UCSD-AML1 (cell line): ENCODE measurements around the gene CLCN2.
"Not testable (repeated sequence)": the region's sequence is repeated elsewhere in the genome, so short reads cannot be mapped to it uniquely, and the experiment has no call there.

ENCODE experiments used
- DNase-seq: peaks from one replicate; lab custom pipeline; 2025; ENCODE audit not compliant: unreplicated experiment; lab: John Stamatoyannopoulos, UW

CLCN2 gene

DNA sequence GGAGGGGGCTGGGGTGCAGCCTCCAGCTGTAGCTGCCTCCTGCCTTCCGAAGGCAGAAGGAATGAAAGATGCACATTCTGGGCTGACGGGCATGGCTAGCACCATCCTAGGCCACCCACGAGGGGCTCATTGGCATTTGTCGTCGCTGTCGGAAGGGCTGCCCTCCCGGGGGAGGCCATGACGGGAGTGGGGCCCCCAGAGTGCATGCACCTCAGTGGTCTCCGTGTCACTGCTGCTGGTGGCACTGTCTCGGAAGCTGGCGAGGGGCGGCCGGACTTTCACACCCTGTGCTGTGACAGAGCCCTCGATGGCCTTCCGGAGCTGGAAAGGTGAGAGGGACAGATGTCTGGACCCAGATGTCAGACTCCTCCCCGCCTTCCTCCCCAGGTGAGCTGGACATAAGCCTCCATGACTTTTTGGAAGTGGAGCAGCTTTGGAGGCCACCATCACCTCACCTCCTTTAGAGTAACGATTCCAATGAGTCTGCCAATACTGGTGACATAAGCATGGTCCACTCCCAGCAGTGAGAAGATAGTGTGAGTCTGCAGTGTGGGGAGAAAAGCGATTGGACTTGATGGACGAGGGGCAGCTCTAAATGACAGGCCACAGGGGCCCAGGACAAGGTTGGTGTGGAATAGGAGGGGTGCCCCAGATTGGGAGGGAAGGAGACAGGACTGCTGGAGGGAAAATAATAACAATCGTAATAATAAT is 14.8 kb downstream of the CLCN2 start:
- no peak for DNase-seq

DNA sequence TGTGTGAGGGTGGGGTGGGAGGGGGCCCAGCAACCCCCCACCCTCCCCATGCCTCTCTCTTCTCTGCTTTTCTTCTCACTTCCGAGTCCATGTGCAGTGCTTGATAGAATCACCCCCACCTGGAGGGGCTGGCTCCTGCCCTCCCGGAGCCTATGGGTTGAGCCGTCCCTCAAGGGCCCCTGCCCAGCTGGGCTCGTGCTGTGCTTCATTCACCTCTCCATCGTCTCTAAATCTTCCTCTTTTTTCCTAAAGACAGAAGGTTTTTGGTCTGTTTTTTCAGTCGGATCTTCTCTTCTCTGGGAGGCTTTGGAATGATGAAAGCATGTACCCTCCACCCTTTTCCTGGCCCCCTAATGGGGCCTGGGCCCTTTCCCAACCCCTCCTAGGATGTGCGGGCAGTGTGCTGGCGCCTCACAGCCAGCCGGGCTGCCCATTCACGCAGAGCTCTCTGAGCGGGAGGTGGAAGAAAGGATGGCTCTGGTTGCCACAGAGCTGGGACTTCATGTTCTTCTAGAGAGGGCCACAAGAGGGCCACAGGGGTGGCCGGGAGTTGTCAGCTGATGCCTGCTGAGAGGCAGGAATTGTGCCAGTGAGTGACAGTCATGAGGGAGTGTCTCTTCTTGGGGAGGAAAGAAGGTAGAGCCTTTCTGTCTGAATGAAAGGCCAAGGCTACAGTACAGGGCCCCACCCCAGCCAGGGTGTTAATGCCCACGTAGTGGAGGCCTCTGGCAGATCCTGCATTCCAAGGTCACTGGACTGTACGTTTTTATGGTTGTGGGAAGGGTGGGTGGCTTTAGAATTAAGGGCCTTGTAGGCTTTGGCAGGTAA is 15.9 kb downstream of the CLCN2 start:
- DNase-seq, result peak; percentile 50

DNA sequence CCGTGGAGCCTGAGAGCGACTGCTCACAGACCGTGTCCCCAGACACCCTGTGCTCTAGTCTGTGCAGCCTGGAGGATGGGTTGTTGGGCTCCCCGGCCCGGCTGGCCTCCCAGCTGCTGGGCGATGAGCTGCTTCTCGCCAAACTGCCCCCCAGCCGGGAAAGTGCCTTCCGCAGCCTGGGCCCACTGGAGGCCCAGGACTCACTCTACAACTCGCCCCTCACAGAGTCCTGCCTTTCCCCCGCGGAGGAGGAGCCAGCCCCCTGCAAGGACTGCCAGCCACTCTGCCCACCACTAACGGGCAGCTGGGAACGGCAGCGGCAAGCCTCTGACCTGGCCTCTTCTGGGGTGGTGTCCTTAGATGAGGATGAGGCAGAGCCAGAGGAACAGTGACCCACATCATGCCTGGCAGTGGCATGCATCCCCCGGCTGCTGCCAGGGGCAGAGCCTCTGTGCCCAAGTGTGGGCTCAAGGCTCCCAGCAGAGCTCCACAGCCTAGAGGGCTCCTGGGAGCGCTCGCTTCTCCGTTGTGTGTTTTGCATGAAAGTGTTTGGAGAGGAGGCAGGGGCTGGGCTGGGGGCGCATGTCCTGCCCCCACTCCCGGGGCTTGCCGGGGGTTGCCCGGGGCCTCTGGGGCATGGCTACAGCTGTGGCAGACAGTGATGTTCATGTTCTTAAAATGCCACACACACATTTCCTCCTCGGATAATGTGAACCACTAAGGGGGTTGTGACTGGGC is 16.7 kb downstream of the CLCN2 start:
- DNase-seq, result no peak

DNA sequence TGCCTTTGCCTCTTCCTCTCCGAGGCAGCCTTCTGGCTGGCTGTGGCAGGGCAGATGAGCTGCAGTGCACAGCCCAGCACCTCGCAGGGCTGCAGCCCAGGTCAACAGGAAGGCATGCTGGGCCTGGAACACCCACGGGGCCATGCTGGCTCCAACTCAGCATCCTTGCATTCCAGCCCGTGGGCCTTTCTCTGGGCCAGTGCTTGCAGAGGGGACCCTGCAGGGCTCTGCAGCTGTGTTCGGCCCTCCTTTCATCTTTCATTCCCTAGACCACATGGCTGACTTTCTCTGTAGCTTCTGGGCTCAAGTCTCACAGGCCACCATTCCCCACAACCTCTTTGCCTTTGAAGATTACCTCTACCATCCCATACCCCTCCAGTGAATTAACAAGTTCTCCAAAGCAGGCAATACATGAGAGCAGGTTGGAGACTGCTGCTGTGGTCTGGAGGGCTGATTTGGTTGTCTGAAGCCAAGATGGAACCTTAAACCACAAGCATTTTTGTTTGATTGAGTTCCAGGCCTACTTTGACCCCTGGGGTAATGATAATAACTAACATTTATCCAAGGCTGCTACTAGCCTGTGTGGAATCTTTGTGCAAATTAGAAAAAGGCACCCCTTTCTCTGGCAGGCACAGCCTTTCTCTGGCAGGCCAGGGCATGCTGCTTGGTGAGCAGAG is 18.1 kb downstream of the CLCN2 start:
- DNase-seq, result no peak

DNA sequence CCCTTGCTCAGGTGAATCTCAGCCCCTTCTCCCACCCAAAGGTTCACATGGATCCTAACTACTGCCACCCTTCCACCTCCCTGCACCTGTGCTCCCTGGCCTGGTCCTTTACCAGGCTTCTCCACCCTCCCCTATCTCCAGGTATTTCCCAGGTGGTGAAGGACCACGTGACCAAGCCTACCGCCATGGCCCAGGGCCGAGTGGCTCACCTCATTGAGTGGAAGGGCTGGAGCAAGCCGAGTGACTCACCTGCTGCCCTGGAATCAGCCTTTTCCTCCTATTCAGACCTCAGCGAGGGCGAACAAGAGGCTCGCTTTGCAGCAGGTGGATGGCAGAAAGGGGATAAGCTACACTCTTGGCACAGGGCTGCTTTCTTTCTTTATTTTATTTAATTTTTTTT is 19.5 kb downstream of the CLCN2 start:
- no peak for DNase-seq

DNA sequence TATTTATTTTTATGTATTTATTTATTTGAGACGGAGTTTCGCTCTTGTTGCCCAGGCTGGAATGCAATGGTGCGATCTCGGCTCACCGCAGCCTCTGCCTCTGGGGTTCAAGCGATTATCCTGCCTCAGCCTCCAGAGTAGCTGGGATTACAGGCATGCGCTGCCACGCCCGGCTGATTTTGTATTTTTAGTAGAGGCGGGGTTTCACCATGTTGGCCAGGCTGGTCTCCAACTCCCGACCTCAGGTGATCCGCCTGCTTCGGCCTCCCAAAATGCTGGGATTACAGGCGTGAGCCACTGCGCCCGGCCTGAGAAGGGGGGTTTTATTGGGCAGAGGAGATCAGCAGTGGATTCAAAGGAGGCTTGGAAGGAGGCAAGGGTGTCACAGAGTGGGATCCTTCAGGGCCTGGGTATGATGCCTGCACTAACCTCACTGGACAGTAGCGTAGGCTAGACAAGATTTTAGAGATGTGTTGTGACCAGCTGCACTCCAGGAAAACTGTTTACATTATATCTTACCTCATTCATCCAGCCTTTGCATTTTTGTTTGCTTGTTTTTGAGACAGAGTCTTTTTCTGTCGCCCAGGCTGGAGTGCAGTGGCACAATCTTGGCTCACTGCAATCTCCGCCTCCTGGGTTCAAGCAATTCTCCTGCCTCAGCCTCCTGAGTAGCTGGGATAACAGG is 21.8 kb downstream of the CLCN2 start:
- DNase-seq, result not testable (repeated sequence)

DNA sequence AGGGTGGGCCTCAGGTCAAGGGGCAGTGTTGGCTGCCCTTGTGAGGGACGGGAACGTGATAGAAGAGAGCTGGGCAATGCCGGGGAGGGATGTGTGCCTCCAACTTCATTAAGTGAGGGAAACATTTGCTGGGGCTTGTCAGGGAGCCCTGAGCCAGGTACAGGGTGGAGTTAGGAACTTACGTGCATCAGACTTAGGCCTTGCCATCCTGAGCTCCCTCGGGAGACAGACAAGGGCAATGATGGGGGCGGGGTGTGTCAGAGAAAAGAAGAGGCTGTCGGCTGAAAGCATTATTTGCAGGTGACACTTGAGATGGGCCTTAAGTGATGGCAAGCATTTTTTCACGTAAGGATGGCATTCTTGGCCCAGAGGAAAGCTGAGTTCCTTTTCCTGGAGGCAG is 22.4 kb downstream of the CLCN2 start:
- DNase-seq, result no peak

DNA sequence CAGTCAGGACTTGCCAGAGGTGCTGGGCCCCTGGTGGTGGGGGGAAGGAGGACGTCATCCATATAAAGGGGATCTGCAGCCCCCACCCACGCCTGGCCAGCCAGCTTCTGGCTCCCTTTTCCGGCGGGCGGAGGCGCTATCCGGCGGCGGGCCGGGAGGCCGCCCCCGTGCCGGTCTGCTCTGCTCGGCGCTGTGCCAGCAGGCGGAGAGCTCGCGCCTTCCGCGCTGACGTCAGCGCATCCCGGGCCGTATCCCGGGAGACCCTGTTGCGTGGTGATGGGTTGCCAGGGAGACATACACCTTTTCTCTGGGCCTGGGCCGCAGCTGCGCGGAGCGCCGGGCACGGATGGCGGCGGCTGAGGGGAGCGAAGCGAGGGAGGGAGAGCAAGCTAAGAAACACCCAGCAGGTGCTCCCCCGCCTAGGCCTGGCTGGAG is 22.9 kb downstream of the CLCN2 start:
- no peak for DNase-seq

DNA sequence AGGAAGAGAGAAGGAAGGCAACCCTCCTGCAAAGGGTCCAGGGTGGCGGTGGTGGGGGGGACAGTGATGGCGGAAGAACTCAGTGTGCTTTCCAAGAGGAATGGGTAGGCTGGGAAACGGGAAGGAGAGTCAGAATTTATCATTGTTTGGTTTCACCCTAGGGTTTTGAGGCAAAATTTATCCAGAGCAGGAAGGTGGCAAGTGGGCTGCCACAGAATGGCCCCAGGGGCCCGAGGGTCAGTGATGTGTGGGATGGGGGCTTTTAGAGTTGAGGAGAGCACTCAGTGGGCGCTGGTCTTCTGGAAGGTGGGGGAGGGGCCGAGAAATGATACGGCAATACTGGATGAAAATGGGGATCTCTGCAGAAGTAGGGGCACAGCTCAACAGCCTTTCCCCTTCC is 23.4 kb downstream of the CLCN2 start:
- DNase-seq, result no peak

DNA sequence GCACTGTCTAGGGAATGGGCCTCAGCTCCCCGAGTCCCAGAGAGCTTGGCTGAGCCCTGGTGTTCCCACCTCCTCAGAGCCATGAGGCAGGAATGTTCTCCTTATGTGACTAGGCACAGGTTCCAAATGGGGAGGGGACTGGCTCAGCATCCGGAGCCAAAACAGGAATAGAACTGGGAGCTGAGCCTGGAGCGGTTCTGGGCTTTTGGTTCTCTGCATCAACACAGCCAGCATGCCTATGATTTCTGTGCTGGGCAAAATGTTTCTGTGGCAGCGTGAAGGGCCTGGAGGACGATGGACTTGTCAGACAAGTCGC is 24.0 kb downstream of the CLCN2 start, which contains the start of gene FAM131A:
Gene FAM131A (plus strand): TSS at position 202 of the 316 bp plus-strand sequence. CDS start 31 bp downstream, at position 233.
- no peak for DNase-seq

DNA sequence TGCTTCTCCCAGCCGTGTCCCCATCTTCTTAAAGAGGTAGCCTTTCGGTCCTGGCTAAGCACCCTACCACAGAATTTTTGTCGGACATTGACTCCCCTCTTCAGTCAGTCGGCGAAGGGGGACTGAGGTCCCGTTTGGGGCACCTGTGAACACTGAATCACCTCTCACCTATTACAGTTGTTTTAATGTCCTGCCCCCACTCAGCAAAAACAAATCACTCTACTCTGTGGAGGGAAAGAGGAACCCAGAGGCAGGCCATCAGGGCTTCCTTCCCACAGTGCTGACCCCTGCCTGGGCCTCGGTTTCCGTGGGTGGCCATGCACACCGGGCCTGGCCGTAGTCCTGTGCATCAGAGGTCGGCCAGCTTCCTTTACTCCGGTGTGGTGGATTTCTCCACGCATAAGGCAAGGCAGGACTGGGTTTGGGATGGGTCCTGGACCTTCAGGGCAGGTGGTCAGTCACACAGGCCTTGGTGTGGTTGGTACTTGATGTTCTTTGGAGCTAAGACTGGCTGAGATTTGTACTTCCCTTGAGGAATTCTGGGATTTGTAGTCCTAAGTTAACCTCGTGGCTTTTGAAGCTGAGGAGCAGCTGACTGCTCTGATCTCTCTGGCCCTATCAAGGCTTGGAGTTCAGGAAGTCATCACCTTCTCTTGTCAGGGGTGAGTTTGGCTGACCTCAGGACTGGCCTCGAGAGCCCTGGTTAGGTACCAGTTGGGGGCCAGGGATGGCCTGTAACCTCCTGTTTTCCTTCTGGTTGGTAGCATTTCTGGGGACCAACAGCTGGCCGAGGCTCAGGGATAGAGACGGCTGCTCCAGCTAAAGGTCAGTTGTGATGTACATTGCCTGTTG is 24.6 kb downstream of the CLCN2 start:
- no peak for DNase-seq

DNA sequence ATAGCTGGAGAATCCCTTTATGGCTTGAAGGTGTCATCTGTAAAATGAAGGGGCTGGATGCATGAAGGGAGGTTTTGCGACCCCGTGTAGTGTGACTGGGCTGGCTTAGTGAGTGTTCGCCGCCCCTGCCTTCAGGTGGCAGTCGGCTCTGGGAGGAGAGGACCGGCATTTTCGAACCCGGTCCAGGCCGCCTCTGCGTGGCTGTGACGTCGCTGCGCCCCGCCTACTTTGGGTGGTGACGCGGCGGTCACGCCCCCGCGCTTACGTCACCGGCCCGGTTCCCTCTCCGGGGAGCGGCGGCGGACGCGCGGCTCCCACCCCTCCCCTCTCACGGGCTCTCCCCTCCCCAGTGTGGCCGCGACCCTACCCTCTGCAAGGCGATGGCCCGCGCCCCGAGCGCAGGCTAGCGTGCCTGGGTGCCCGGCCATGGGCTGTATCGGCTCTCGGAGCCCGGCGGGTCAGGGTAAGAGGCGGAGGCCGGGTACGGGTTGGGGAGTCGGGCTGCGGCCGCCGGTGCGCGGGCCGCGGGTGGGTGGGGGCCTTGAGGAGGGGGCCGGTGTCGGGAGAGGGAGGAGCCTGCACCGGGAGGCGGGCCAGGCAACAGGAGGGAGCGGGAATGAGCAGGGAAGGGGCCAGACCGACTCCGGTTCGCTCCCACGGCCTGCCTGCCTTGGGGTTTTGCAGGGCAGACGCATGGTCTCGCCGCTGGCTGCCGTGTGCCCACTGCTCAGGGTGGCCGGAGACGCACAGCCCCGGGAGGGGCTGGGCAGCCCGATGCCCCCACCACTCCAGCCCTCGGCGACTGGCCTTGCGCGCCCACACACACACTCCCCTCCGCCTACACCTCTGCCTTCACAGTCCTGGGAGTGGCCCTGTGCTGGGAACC is 25.5 kb downstream of the CLCN2 start:
- DNase-seq, result no peak

DNA sequence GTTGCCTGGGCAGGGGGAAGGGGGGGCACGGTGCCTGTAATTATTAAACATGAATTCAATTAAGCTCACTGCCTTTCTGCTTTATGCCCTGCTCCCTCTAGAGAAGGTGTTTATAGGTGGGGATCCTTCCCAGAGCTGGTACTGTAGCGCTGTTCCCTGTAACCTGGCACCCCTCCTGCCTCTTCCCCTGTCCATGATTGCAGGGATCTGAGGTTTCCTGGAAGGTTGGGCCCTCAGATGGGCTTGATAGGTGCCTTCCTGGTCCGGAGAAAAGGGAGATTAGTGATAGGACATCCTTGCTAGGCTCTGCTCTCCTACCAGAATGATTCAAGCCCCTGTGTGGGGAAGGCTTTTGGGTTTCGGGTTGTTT is 26.1 kb downstream of the CLCN2 start:
- DNase-seq, result no peak

DNA sequence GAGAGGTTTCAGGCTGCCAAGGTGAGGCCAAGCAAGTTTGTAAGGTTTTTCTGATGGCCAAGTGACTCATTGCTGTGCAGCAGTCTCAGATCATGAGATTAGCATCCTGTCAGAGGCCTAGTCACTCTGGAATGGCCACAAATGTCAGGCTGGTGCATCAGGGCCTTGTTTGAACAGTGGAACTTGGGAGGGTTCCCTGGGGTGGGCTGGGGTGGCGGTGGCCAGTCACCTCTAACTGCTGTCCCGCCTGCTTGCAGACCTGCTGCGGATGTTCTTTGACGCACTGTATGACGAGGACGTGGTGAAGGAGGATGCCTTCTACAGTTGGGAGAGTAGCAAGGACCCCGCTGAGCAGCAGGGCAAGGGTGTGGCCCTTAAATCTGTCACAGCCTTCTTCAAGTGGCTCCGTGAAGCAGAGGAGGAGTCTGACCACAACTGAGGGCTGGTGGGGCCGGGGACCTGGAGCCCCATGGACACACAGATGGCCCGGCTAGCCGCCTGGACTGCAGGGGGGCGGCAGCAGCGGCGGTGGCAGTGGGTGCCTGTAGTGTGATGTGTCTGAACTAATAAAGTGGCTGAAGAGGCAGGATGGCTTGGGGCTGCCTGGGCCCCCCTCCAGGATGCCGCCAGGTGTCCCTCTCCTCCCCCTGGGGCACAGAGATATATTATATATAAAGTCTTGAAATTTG is 26.8 kb downstream of the CLCN2 start:
- no peak for DNase-seq

DNA sequence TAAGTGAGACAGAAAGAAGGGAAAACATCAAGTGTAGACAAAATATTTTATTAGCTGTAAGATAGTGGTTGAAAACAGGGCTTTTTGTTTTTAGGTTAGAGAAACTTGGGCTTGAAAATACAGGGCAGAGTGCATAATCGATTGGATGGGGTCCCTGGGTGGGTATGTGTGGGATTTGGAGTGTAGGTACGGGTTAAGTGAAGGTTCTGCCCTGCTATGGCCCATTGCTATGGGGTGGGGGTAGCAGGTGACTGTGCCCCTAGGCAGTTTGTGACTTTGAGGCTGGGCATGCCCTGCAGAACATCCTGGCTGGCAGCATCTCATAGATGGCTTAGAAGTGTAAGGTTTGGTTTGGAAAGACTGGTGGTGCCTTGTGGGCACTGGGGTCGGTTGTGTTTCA is 27.7 kb downstream of the CLCN2 start:
- no peak for DNase-seq

DNA sequence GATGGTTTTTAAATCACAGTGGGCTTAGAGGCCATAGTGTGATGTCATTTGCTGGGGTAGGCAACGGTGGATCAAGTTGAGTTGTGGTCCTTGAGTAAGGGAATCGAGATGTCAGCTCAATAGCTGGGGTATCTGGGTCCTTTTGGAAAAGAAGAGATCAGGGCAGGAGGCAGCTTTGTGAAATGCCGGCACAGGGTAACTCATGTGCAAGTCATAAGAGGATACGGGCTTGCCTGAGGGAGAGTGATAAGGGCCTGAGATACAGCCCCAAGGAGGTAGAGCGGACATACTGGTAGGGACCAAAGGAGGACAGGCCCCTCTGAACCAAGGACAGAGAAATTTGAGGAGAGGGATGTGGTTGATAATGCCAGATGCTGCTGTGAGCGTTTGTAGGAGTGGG is 28.2 kb downstream of the CLCN2 start:
- no peak for DNase-seq

DNA sequence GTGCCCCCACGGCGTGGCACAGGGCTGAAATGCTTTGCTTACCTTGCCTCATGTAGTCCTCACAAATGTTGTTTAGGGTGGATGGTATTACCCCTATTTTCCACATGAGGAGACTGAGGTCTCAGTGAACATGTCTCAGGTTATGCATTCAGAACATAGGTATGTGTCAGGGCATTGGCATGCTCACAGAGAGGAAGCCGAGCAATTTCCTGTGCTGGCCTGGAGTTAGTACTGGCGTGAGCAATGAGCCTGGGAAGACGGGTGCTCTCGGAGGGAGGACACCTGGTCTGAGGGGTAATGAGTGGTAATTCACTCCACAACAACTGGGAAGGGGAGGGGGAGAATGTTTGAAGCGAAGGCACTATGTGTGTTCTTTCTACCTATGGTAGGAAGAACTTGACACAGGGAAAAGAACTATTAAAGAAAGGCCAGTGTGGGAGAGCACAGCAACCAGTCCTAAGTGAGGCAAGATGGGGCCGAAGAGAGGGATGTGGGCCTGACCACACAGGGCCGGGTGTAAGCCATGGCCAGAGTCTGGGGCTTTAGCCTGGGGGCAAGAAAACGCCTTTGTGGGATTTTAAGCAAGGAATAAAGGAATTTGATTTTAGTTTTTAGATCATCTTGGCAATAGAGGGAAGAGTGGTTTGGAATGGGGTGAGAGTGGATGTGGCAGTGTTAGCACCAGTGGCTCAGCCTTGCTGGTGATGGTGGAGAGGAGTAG is 28.9 kb downstream of the CLCN2 start:
- DNase-seq, result no peak

DNA sequence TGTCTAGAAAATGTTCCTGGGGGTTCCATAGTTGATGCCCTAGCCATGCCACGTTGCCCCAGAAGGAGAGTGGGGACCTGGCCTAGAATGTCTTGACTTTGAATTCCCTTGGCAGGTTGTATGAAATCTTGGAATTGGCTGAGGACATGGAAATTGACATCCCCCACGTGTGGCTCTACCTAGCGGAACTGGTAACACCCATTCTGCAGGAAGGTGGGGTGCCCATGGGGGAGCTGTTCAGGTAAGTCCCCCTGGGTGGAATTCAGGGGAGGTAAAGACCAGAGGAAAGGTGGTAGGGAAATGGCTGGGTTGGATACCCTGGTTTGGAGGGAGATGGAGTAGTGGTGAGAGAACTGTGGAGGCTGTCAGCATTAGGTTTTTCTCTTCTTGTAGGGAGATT is 32.9 kb downstream of the CLCN2 start:
- no peak for DNase-seq
